Measurements from ENCODE around the gene STK17A. TPM values are rescaled to one million over a fixed set of nuclear protein-coding genes. Genes with fewer than 3 reads are reported as not detected.
A peak's percentile ranks its signal among the peaks of the same experiment; 100 is the strongest.

STK17A gene
- total RNA-seq, 1 donor from 2014 or later, result 2.9 TPM

- DNase-seq (ENCODE audit: low spot score) (no peak), ATAC-seq (no peak)
These were observed 47.6 kb downstream of the STK17A start for GRCh38 chr7:43630482-43630881.

- DNase-seq (ENCODE audit: low spot score) (no peak), ATAC-seq (no peak)
These were observed 48.7 kb downstream of the STK17A start for GRCh38 chr7:43631559-43631958.

GRCh38 chr7:43632746-43633145, 49.8 kb downstream of the STK17A start:
- DNase-seq (ENCODE audit: low spot score) (no peak), ATAC-seq (no peak)

GRCh38 chr7:43634384-43634783, 51.5 kb downstream of the STK17A start:
- no peak for ATAC-seq

DNA sequence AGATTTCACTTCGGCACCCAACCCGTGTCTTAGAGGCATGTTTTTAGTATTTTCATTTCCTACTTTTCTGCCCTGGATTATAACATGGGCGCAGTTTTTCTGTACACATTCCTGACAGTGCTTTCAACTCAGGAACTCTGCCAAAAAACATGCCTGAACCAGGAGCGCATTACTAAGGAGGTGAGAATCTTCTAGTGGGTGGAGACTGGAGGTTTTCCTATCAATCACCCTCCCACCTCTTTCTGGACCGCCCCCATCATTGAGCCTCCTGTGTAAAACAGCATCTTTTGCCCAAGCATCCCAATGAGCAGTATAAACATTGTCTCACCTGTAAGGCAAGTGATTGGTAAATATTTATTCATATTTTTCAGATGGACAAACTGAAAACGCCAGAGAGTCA, 53.2 kb downstream of the STK17A start:
- DNase-seq (ENCODE audit: low spot score) (no peak), ATAC-seq (no peak)

More at GRCh38 chr7:43634384-43634783, 51.5 kb downstream of the STK17A start:
- no peak for DNase-seq (ENCODE audit: low spot score)

- DNase-seq (ENCODE audit: low spot score) (no peak), ATAC-seq (no peak)
These were observed 54.4 kb downstream of the STK17A start for GRCh38 chr7:43637114-43637806.

- peak; percentile 74 for DNase-seq (ENCODE audit: low spot score)
- peak; percentile 91 for ATAC-seq
These were observed 57.1 kb downstream of the STK17A start for GRCh38 chr7:43639858-43640491.

DNA sequence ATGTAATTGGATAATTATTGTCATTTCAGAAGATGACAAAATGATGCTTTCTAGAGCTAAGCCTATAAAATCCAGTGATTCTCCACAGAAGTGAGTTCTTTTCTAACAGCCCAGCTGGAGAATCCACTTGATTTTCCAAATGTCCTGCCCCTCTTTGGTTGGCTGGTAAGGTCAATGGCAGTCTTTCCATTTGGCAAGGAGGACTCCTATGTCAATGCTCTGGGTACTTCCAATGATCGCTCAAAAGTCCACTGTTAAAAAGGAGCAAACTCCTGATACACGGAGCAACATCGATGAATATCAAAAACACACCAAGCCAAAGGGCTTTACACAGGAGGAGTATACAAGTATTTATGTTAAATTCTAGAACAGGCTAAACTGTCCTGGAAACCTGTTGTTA, 57.8 kb downstream of the STK17A start:
- ATAC-seq, result peak; percentile 54
- no peak for DNase-seq (ENCODE audit: low spot score)

DNA sequence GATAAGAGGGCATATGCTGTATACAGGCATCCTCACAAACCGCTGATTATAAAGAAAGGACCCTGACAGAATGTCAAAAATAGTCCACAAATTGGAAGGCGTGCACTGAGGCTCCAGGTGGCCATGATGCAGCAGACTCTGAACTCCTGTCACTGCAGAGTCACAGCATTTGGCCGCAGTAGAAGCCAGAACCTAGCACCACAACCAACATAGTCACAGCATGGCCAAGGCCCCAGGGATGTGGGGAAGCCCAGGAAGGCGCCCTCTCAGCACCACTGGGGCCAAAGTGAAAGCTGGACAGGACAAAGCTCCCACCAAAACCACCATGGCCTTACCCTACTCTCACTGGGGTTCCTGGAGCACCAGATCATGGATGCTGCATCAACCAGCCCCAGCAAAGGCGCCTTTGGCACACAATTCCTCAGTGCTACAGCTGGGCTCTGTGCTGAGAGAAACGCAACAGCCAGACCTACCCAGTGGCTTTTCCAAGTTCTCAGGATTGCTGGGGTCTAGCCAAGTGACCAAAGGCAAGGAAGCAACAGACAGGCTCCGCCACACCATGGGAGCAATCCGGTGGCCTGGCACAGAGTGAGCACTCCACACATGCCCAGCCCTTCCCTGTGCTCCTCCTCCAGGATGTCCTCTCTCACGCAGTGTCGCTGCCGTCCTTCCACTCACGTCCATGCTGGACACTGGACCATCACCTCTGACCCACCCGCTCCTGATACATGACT, 60.2 kb downstream of the STK17A start:
- ATAC-seq (no peak), DNase-seq (ENCODE audit: low spot score) (no peak)

GRCh38 chr7:43643846-43644245, 60.9 kb downstream of the STK17A start:
- DNase-seq (ENCODE audit: low spot score), result no peak

GRCh38 chr7:43645699-43646226, 62.9 kb downstream of the STK17A start:
- ATAC-seq (no peak), DNase-seq (ENCODE audit: low spot score) (no peak)

More at GRCh38 chr7:43643846-43644245, 60.9 kb downstream of the STK17A start:
- no peak for ATAC-seq

DNA sequence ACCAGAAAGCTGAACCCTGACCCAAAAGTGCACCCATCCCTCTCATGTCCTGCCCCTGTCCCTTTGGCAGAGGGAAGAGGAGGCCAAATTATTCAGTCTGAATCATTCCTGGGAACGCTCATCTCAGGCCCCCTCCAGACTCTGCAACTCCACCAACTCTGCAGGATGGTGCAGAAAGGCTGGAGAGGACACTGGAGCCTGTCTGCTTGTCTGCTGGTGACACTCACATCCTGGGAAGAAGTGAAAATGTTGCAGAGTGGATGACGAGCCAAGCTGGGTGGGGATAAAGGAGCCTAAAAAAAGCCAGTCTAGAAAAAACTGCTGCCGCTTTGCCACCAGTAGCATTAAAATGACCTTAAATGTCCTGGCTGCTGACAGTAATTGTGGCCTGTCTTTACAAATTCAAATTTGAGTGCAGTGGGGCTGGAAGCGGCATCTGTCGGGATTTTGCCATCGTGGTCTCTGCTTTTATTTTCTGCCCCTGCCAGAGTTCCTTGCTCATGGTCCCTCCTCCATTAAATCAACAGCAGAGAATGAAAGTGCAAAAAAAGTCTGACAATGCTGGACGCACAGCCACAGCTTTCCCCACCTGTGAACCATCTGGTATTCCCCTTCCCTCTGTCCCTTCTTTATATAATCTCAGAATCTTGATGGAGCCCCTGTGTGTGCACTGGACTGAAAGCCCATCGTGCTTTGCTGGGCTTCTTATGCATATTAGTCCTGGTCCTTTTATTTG, 63.9 kb downstream of the STK17A start:
- DNase-seq (ENCODE audit: low spot score) (no peak), ATAC-seq (peak; percentile 22)

DNA sequence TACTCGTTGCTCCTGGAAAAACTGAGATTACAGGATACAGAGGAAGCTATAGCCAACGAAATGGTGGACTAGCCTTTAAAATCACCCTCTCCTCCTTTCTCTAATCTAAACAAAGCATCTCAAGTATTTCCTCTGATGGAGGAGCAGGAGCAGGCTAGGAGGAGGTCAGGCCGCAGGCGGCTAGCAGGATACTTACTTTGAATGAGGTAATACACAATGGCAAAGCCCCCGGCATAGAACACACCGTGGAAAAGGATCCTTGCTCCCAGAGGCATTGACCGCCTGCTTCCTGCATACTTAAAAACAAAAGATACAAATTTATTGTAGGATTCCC, 64.4 kb downstream of the STK17A start:
- DNase-seq (ENCODE audit: low spot score), result no peak
- ATAC-seq, result no peak

GRCh38 chr7:43647673-43648472, 65.0 kb downstream of the STK17A start:
- no peak for DNase-seq (ENCODE audit: low spot score)

DNA sequence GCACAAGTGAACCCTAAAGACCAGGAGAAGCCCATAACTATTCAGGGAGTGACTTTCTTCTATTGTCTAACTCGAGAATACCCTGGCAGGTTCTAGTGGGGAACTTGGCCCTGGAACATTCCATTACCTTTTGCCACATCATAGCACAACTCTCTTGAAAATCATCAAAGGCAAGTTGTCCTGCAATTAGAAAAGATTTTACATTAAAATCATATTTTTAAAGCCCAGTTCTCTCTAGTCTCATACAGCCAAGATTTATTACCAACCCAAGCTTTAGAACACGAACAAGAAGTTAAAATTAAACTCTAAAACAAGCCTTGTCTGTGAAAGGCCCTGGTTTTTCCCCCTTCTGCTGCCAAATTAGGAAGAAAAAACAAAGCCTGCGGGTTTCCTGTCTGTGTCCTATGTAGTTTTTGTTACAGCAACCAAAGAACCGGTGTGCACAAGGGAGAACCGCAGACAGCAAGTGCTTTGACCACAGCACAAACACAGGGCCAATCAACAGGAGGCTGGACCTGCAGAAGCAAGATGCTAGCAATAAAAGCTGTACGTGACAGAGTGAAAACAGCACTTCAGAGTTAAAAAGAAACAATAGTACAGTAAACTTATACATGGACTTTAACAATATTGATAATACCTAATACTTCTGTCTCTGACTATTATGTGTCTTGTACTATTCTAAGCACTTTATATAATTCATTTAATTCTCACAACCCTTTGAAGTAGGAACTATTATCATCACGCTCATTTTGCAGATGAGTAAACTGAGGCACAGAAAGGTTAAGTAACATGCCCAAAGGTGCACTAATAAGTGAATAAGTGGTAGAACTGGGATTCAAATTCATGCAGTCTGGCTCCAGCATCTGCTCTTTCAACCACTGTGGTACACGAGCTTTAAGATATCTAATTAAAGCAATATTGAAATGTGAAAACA, 65.8 kb downstream of the STK17A start:
- ATAC-seq (no peak), DNase-seq (ENCODE audit: low spot score) (no peak)

More at GRCh38 chr7:43647673-43648472, 65.0 kb downstream of the STK17A start:
- peak; percentile 36 for ATAC-seq

- no peak for DNase-seq (ENCODE audit: low spot score)
- ATAC-seq, result no peak
These were observed 66.9 kb downstream of the STK17A start for GRCh38 chr7:43649755-43650274.

DNA sequence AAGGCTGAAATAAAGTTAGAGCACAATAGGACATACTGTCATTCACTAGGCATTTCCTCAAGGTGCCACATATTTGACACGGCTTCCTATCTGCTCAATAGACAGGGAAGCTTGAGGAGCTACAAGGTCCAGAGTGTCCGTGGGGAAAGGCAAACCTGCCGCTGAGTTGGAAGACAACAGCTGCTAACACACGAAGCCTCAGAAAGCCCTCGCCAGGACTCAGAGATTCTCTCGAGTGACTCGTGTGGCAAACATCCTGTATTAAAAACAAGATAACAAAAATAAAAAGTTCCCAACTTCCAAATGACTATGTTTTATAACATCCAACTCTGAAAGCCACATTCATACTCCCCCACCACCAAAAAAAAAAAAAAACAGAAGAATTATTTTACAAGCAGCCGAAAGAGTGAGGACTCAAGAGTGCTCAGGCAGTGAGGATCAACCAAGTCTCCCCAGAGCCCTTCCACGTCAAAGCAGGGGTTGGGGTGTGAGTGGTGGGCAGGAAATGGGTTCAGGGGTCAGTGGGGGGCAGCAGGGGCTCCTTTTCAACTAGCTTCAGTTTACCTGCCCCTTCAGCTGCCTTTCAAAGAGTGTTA, 67.6 kb downstream of the STK17A start:
- no peak for DNase-seq (ENCODE audit: low spot score)
- no peak for ATAC-seq

- ATAC-seq, result no peak
- no peak for DNase-seq (ENCODE audit: low spot score)
These were observed 69.5 kb downstream of the STK17A start for GRCh38 chr7:43652364-43652763.

Measured in left lobe of liver (tissue), 2 donors.